Erythroblast (primary cell): ENCODE data around the gene MUC5AC.

Experiments used
- GATA1 ChIP-seq: IDR thresholded peaks from 2 replicates; pipeline ENCODE4 v1.6.1; 2011; ENCODE audit warnings: low read depth, mild to moderate bottlenecking, control low read depth, low read length, moderate library complexity
- POLR2A ChIP-seq: IDR thresholded peaks from 2 replicates; pipeline ENCODE4 v1.6.1; 2011; ENCODE audit warnings: mild to moderate bottlenecking, low read length

DNA sequence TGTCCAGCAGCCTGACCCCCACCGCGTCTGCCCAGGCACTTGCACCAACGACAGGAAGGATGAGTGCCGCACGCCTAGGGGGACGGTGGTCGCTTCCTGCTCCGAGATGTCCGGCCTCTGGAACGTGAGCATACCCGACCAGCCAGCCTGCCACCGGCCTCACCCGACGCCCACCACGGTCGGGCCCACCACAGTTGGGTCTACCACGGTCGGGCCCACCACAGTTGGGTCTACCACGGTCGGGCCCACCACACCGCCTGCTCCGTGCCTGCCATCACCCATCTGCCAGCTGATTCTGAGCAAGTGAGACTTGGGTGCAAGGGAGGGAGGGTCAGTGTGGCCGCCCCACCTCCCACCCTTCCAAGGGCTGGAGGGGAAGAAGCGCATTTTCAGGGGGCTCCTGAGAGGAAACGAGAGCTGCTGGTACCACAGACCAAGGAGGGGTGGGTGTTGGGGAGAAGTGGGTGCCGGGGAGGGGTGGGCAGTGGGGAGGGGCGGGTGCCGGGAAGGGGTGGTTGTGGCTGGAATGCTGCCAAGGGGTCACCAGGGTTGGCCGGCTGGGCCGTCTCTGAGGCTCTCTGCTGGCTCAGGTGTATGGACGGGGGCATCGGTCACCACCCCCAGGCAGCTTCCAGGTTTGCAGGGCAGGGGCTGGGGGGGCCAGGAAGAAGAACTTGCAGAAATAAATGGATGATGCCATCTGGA lies 37.4 kb downstream of the MUC5AC start:
- no peak for TF ChIP-seq POLR2A
- TF ChIP-seq GATA1 = no peak
